GM12892 (cell line): ENCODE data around the gene ABHD12.

Source experiments
- POLR2A ChIP-seq: IDR thresholded peaks from 2 replicates; pipeline ENCODE4 v1.6.1; 2011; ENCODE audit warnings: low read depth, low read length, control low read depth
- POLR2AphosphoS5 ChIP-seq: IDR thresholded peaks from 2 replicates; pipeline ENCODE4 v1.6.1; 2011; ENCODE audit warnings: low read depth, low read length, control low read depth
- TAF1 ChIP-seq: IDR thresholded peaks from 2 replicates; pipeline ENCODE4 v1.6.1; 2011; ENCODE audit warnings: low read depth, mild to moderate bottlenecking, control low read depth, low read length, borderline replicate concordance

- TF ChIP-seq POLR2A, result no peak
- TF ChIP-seq POLR2AphosphoS5, result no peak
- TF ChIP-seq TAF1, result no peak
Measured at GRCh38 chr20:25346349-25346748, 44.3 kb downstream of the ABHD12 start.
